ENCODE results near the gene CARS1. TPM values are rescaled to one million over a fixed set of nuclear protein-coding genes. Genes with fewer than 3 reads are reported as not detected.
A peak's percentile ranks its signal among the peaks of the same experiment; 100 is the strongest.

Gene CARS1
- total RNA-seq, 1 donor, result 68.2 TPM

- no peak for DNase-seq (ENCODE audit: low read depth)
- TF ChIP-seq, protein P1, sequence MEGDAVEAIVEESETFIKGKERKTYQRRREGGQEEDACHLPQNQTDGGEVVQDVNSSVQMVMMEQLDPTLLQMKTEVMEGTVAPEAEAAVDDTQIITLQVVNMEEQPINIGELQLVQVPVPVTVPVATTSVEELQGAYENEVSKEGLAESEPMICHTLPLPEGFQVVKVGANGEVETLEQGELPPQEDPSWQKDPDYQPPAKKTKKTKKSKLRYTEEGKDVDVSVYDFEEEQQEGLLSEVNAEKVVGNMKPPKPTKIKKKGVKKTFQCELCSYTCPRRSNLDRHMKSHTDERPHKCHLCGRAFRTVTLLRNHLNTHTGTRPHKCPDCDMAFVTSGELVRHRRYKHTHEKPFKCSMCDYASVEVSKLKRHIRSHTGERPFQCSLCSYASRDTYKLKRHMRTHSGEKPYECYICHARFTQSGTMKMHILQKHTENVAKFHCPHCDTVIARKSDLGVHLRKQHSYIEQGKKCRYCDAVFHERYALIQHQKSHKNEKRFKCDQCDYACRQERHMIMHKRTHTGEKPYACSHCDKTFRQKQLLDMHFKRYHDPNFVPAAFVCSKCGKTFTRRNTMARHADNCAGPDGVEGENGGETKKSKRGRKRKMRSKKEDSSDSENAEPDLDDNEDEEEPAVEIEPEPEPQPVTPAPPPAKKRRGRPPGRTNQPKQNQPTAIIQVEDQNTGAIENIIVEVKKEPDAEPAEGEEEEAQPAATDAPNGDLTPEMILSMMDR (IDR thresholded peaks at IDR 0.05; ENCODE audit: insufficient read depth, low read depth, low read length), result no peak
- no peak overlapping the region for H3K4me3 ChIP-seq (ENCODE audit: low read depth, low read length)
Measured at GRCh38 chr11:3092603-3093141, 35.4 kb upstream of the CARS1 start.

GRCh38 chr11:3091846-3092602, 34.8 kb upstream of the CARS1 start:
- DNase-seq (ENCODE audit: low read depth), result peak; percentile 65
- H3K4me3 ChIP-seq (ENCODE audit: low read depth, low read length), result no peak overlapping the region
- TF ChIP-seq, protein P1 (IDR thresholded peaks at IDR 0.05; ENCODE audit: insufficient read depth, low read depth, low read length), result peak; percentile 93

DNA sequence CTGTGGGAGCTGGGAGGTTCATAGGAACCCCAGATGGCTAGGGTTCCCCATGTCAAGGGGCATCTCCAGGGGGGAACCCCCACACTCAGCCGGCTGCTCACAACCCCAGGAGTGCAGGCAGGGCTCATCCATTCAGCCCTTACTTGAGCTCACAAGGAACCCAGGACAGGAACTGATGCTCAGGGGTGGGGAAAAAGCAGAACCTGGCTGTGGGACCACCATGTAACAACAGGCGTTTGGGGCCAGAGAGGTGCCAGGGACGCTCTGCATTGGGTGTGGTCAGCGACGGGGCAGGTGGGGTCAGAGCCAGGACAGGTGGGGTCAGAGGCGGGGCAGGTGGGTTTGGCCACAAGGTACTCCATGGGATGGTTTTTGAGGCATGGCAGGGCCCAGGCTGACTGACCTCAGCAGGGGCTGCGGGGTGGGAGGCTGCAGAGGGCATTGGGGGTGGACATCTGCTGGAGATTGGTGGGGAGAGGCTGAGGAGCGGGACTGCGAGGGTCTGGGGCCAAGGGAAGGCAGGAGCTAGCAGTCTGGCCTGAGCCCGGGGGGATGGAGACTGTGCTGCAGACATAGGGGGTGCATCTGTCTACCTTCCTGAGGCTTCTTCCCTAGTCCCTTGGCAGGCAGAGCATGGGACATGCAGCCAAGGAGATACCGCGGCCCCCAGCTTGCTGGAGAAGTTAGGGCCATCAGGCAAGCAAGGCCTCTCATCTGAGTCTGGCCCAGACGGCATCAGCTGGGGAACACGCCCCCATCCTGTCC, 34.0 kb upstream of the CARS1 start:
- no peak for DNase-seq (ENCODE audit: low read depth)
- H3K4me3 ChIP-seq (ENCODE audit: low read depth, low read length), result no peak overlapping the region
- TF ChIP-seq, protein P1 (IDR thresholded peaks at IDR 0.05; ENCODE audit: insufficient read depth, low read depth, low read length), result no peak

- TF ChIP-seq, protein P1 (IDR thresholded peaks at IDR 0.05; ENCODE audit: insufficient read depth, low read depth, low read length), result no peak
- H3K4me3 ChIP-seq (ENCODE audit: low read depth, low read length), result no peak overlapping the region
- no peak for DNase-seq (ENCODE audit: low read depth)
Measured at GRCh38 chr11:3090096-3090901, 33.1 kb upstream of the CARS1 start.

GRCh38 chr11:3089236-3090061, 32.2 kb upstream of the CARS1 start:
- DNase-seq (ENCODE audit: low read depth), result no peak
- TF ChIP-seq, protein P1 (IDR thresholded peaks at IDR 0.05; ENCODE audit: insufficient read depth, low read depth, low read length), result no peak
- H3K4me3 ChIP-seq (ENCODE audit: low read depth, low read length), result no peak overlapping the region

GRCh38 chr11:3088806-3089205, 31.6 kb upstream of the CARS1 start:
- DNase-seq (ENCODE audit: low read depth), result no peak
- TF ChIP-seq, protein P1 (IDR thresholded peaks at IDR 0.05; ENCODE audit: insufficient read depth, low read depth, low read length), result no peak
- no peak overlapping the region for H3K4me3 ChIP-seq (ENCODE audit: low read depth, low read length)
